ENCODE measurements around the gene TBC1D7.

Gene TBC1D7

GRCh38 chr6:13355999-13356785 lies 27.9 kb upstream of the TBC1D7 start:
- Histone ChIP-seq H2BK15ac (ENCODE audit: low read depth, poor library complexity, severe bottlenecking) (peak overlapping the region; percentile 58), H3K9ac (ENCODE audit: low read length) (no peak overlapping the region), H3K27ac (ENCODE audit: low read length, poor library complexity, severe bottlenecking) (peak overlapping the region; percentile 92), H3K18ac (ENCODE audit: low read depth in 1 of 2, low read length in 2 of 2) (peak overlapping the region in 1 of 2 experiments; percentile 94), H2BK120ac (ENCODE audit: low read depth, low read length) (no peak overlapping the region), H3K14ac (ENCODE audit: low read length in 2 of 2) (no peak overlapping the region), H3K4me2 (ENCODE audit: low read length, poor library complexity, severe bottlenecking) (peak overlapping the region; percentile 12), H3K79me1 (replicated peaks; ENCODE audit: low read length, poor library complexity, severe bottlenecking) (no peaks in the 10 kb centered on the region), H2BK12ac (ENCODE audit: low read length in 2 of 2) (no peak overlapping the region), H3K36me3 (ENCODE audit: control insufficient read depth in 1 of 2, insufficient read depth in 2 of 2, low read depth in 1 of 2, low read length in 2 of 2) (no peaks in the 10 kb centered on the region), H3K9me3 (ENCODE audit: control insufficient read depth, low read length) (no peaks in the 10 kb centered on the region), H3K4me1 (ENCODE audit: control insufficient read depth, insufficient read depth, low read depth, low read length) (peaks cover 18% of the 10 kb centered on the region), H4K91ac (ENCODE audit: low read length) (no peak overlapping the region), H3K27me3 (ENCODE audit: control insufficient read depth in 1 of 2, insufficient read depth in 1 of 2, low read length in 2 of 2) (no peaks in the 10 kb centered on the region), H2BK5ac (ENCODE audit: low read depth, low read length, poor library complexity, severe bottlenecking) (no peak overlapping the region), H3K23ac (ENCODE audit: low read length in 2 of 2) (no peak overlapping the region), H2AK5ac (ENCODE audit: low read length, severe bottlenecking) (peak overlapping the region; percentile 70), H4K8ac (ENCODE audit: low read length) (peak overlapping the region; percentile 66), H2AFZ (ENCODE audit: low read depth, low read length) (no peak overlapping the region), H3K4me3 (ENCODE audit: insufficient read depth in 1 of 2, low read depth in 1 of 2, low read length in 2 of 2) (no peak overlapping the region), H3K4ac (ENCODE audit: low read depth in 1 of 2, low read length in 2 of 2) (no peak overlapping the region)
- WGBS, result 79% methylated on average over 6 of the region's 6 CpGs
- peak; percentile 3 for DNase-seq

- peak overlapping the region; percentile 66 for H4K8ac ChIP-seq (ENCODE audit: low read length)
- H3K9me3 ChIP-seq (ENCODE audit: control insufficient read depth, low read length), result no peaks in the 10 kb centered on the region
- no peak overlapping the region for H2AFZ ChIP-seq (ENCODE audit: low read depth, low read length)
- H3K27me3 ChIP-seq (ENCODE audit: control insufficient read depth in 1 of 2, insufficient read depth in 1 of 2, low read length in 2 of 2), result no peaks in the 10 kb centered on the region
- peak overlapping the region; percentile 1 for H2BK5ac ChIP-seq (ENCODE audit: low read depth, low read length, poor library complexity, severe bottlenecking)
- H3K18ac ChIP-seq (ENCODE audit: low read depth in 1 of 2, low read length in 2 of 2), result peak overlapping the region; percentile 94
- no peak overlapping the region for H2BK120ac ChIP-seq (ENCODE audit: low read depth, low read length)
- H3K27ac ChIP-seq (ENCODE audit: low read length, poor library complexity, severe bottlenecking), result peak overlapping the region; percentile 92
- no peaks in the 10 kb centered on the region for H3K79me1 ChIP-seq (replicated peaks; ENCODE audit: low read length, poor library complexity, severe bottlenecking)
- 45% methylated on average over 7 of the region's 7 CpGs for WGBS
- H3K4me3 ChIP-seq (ENCODE audit: insufficient read depth in 1 of 2, low read depth in 1 of 2, low read length in 2 of 2), result no peak overlapping the region
- peak; percentile 95 for DNase-seq
- H4K91ac ChIP-seq (ENCODE audit: low read length), result peak overlapping the region; percentile 68
- H2BK15ac ChIP-seq (ENCODE audit: low read depth, poor library complexity, severe bottlenecking), result peak overlapping the region; percentile 58
- H3K4me1 ChIP-seq (ENCODE audit: control insufficient read depth, insufficient read depth, low read depth, low read length), result peaks cover 18% of the 10 kb centered on the region
- peak overlapping the region; percentile 3 to 90 for H3K4ac ChIP-seq (ENCODE audit: low read depth in 1 of 2, low read length in 2 of 2)
- H3K36me3 ChIP-seq (ENCODE audit: control insufficient read depth in 1 of 2, insufficient read depth in 2 of 2, low read depth in 1 of 2, low read length in 2 of 2), result no peaks in the 10 kb centered on the region
- peak overlapping the region; percentile 12 for H3K4me2 ChIP-seq (ENCODE audit: low read length, poor library complexity, severe bottlenecking)
- peak overlapping the region; percentile 99 for H2AK5ac ChIP-seq (ENCODE audit: low read length, severe bottlenecking)
- peak overlapping the region; percentile 14 for H3K9ac ChIP-seq (ENCODE audit: low read length)
- peak overlapping the region in 1 of 2 experiments; percentile 83 for H3K14ac ChIP-seq (ENCODE audit: low read length in 2 of 2)
- H2BK12ac ChIP-seq (ENCODE audit: low read length in 2 of 2), result peak overlapping the region; percentile 81 to 94
- H3K23ac ChIP-seq (ENCODE audit: low read length in 2 of 2), result no peak overlapping the region
These were observed 27.0 kb upstream of the TBC1D7 start for GRCh38 chr6:13355043-13355945.

- no peak overlapping the region for H2BK120ac ChIP-seq (ENCODE audit: low read depth, low read length)
- no peak overlapping the region for H3K23ac ChIP-seq (ENCODE audit: low read length in 2 of 2)
- H2BK15ac ChIP-seq (ENCODE audit: low read depth, poor library complexity, severe bottlenecking), result no peak overlapping the region
- peak overlapping the region; percentile 56 for H3K27ac ChIP-seq (ENCODE audit: low read length, poor library complexity, severe bottlenecking)
- peak overlapping the region; percentile 64 for H4K8ac ChIP-seq (ENCODE audit: low read length)
- peak overlapping the region; percentile 1 for H2BK5ac ChIP-seq (ENCODE audit: low read depth, low read length, poor library complexity, severe bottlenecking)
- DNase-seq, result peak; percentile 74
- no peak overlapping the region for H3K4me3 ChIP-seq (ENCODE audit: insufficient read depth in 1 of 2, low read depth in 1 of 2, low read length in 2 of 2)
- H3K27me3 ChIP-seq (ENCODE audit: control insufficient read depth in 1 of 2, insufficient read depth in 1 of 2, low read length in 2 of 2), result no peaks in the 10 kb centered on the region
- H2AFZ ChIP-seq (ENCODE audit: low read depth, low read length), result peak overlapping the region; percentile 36
- no peak overlapping the region for H3K14ac ChIP-seq (ENCODE audit: low read length in 2 of 2)
- H3K4me1 ChIP-seq (ENCODE audit: control insufficient read depth, insufficient read depth, low read depth, low read length), result peaks cover 18% of the 10 kb centered on the region
- H3K9ac ChIP-seq (ENCODE audit: low read length), result no peak overlapping the region
- WGBS, result 37% methylated on average over 13 of the region's 13 CpGs
- H3K4ac ChIP-seq (ENCODE audit: low read depth in 1 of 2, low read length in 2 of 2), result peak overlapping the region; percentile 3 to 90
- H3K18ac ChIP-seq (ENCODE audit: low read depth in 1 of 2, low read length in 2 of 2), result peak overlapping the region; percentile 23 to 94
- no peaks in the 10 kb centered on the region for H3K9me3 ChIP-seq (ENCODE audit: control insufficient read depth, low read length)
- H3K79me1 ChIP-seq (replicated peaks; ENCODE audit: low read length, poor library complexity, severe bottlenecking), result no peaks in the 10 kb centered on the region
- no peak overlapping the region for H3K4me2 ChIP-seq (ENCODE audit: low read length, poor library complexity, severe bottlenecking)
- no peaks in the 10 kb centered on the region for H3K36me3 ChIP-seq (ENCODE audit: control insufficient read depth in 1 of 2, insufficient read depth in 2 of 2, low read depth in 1 of 2, low read length in 2 of 2)
- H2BK12ac ChIP-seq (ENCODE audit: low read length in 2 of 2), result peak overlapping the region; percentile 81 to 94
- peak overlapping the region; percentile 29 for H4K91ac ChIP-seq (ENCODE audit: low read length)
- H2AK5ac ChIP-seq (ENCODE audit: low read length, severe bottlenecking), result peak overlapping the region; percentile 99
These were observed 26.1 kb upstream of the TBC1D7 start for GRCh38 chr6:13354331-13355042.
